ENCODE results near the gene HOXD4.

The HOXD4 gene

GRCh38 chr2:176189681-176190641, 38.6 kb downstream of the HOXD4 start:
- TF ChIP-seq, protein P1, sequence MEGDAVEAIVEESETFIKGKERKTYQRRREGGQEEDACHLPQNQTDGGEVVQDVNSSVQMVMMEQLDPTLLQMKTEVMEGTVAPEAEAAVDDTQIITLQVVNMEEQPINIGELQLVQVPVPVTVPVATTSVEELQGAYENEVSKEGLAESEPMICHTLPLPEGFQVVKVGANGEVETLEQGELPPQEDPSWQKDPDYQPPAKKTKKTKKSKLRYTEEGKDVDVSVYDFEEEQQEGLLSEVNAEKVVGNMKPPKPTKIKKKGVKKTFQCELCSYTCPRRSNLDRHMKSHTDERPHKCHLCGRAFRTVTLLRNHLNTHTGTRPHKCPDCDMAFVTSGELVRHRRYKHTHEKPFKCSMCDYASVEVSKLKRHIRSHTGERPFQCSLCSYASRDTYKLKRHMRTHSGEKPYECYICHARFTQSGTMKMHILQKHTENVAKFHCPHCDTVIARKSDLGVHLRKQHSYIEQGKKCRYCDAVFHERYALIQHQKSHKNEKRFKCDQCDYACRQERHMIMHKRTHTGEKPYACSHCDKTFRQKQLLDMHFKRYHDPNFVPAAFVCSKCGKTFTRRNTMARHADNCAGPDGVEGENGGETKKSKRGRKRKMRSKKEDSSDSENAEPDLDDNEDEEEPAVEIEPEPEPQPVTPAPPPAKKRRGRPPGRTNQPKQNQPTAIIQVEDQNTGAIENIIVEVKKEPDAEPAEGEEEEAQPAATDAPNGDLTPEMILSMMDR (IDR thresholded peaks at IDR 0.05; ENCODE audit: insufficient read depth, low read depth, low read length, missing control alignments), result no peak
- DNase-seq (ENCODE audit: low read depth), result no peak
- H3K4me3 ChIP-seq (ENCODE audit: low read length), result no peak overlapping the region

- no peak overlapping the region for H3K4me3 ChIP-seq (ENCODE audit: low read length)
- no peak for DNase-seq (ENCODE audit: low read depth)
- TF ChIP-seq, protein P1 (IDR thresholded peaks at IDR 0.05; ENCODE audit: insufficient read depth, low read depth, low read length, missing control alignments), result no peak
Observed at GRCh38 chr2:176192351-176192750, 41.0 kb downstream of the HOXD4 start.

GRCh38 chr2:176193048-176193447, 41.7 kb downstream of the HOXD4 start:
- TF ChIP-seq, protein P1 (IDR thresholded peaks at IDR 0.05; ENCODE audit: insufficient read depth, low read depth, low read length, missing control alignments), result no peak
- no peak overlapping the region for H3K4me3 ChIP-seq (ENCODE audit: low read length)
- DNase-seq (ENCODE audit: low read depth), result no peak

GRCh38 chr2:176199902-176200301, 48.6 kb downstream of the HOXD4 start:
- TF ChIP-seq, protein P1 (IDR thresholded peaks at IDR 0.05; ENCODE audit: insufficient read depth, low read depth, low read length, missing control alignments), result no peak
- DNase-seq (ENCODE audit: low read depth), result no peak
- no peak overlapping the region for H3K4me3 ChIP-seq (ENCODE audit: low read length)

GRCh38 chr2:176200971-176201370, 49.6 kb downstream of the HOXD4 start:
- no peak overlapping the region for H3K4me3 ChIP-seq (ENCODE audit: low read length)
- DNase-seq (ENCODE audit: low read depth), result no peak
- TF ChIP-seq, protein P1 (IDR thresholded peaks at IDR 0.05; ENCODE audit: insufficient read depth, low read depth, low read length, missing control alignments), result no peak

DNA sequence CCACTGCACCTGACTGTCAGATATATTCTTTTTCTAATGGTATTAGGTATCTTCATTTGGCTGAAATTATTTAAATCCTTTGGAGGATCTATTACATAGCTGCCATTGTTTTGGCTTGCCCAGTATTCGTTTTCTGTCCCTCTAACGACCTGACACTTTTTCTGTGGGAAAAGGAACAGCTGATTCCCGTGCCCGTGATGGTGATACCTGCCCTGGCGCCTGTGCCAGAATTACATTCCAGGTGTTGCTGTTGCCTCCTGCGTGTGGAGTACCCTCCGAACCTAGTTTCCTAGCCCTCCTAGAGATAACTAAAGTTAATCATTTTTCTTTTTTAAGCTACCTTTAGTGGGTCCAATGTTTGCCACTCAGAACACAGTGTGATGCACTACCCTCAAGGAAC, 51.1 kb downstream of the HOXD4 start:
- no peak overlapping the region for H3K4me3 ChIP-seq (ENCODE audit: low read length)
- no peak for DNase-seq (ENCODE audit: low read depth)
- TF ChIP-seq, protein P1 (IDR thresholded peaks at IDR 0.05; ENCODE audit: insufficient read depth, low read depth, low read length, missing control alignments), result no peak
